Activated T-cell treated with anti-CD3 and anti-CD28 coated beads, Interleukin-2, amount 50 U/mL, for 24 hours (primary cell): Measurements from ENCODE around the gene PDE2A.

Source experiments
- DNase-seq: peaks from one replicate; pipeline ENCODE4 v3.0.0-alpha.2; 2020
- H3K27ac Mint-ChIP-seq: 2 replicates; pipeline ENCODE4 v1.8.0; 2020; ENCODE audit warnings: mild to moderate bottlenecking, mixed read lengths
- H3K27me3 Mint-ChIP-seq: 2 replicates; pipeline ENCODE4 v1.8.0; 2020; ENCODE audit warnings: mixed read lengths
- H3K36me3 Mint-ChIP-seq: 2 replicates; pipeline ENCODE4 v1.8.0; 2020; ENCODE audit warnings: low read depth, mixed read lengths
- H3K4me1 Mint-ChIP-seq: 2 replicates; pipeline ENCODE4 v1.8.0; 2020; ENCODE audit warnings: low read depth, mixed read lengths
- H3K4me3 Mint-ChIP-seq: 2 replicates; pipeline ENCODE4 v1.8.0; 2020; ENCODE audit warnings: mild to moderate bottlenecking, moderate library complexity, mixed read lengths
- H3K9me3 Mint-ChIP-seq: 2 replicates; pipeline ENCODE4 v1.8.0; 2020; ENCODE audit warnings: mixed read lengths

Gene PDE2A

GRCh38 chr11:72585762-72586311 is 88.4 kb downstream of the PDE2A start:
- H3K27me3 Mint-ChIP-seq = peaks cover 40% of the 10 kb centered on the region
- no peaks in the 10 kb centered on the region for H3K9me3 Mint-ChIP-seq
- no peak overlapping the region for H3K27ac Mint-ChIP-seq
- peak overlapping the region; percentile 75 for H3K4me3 Mint-ChIP-seq
- DNase-seq = peak; percentile 78
- H3K4me1 Mint-ChIP-seq = peaks cover 30% of the 10 kb centered on the region
- H3K36me3 Mint-ChIP-seq = no peaks in the 10 kb centered on the region

- no peaks in the 10 kb centered on the region for H3K36me3 Mint-ChIP-seq
- H3K4me1 Mint-ChIP-seq = peaks cover 27% of the 10 kb centered on the region
- H3K9me3 Mint-ChIP-seq = no peaks in the 10 kb centered on the region
- H3K27me3 Mint-ChIP-seq = peaks cover 36% of the 10 kb centered on the region
- H3K27ac Mint-ChIP-seq = peak overlapping the region; percentile 84
- H3K4me3 Mint-ChIP-seq = peak overlapping the region; percentile 75
- DNase-seq = no peak
Measured at GRCh38 chr11:72584939-72585597, 89.2 kb downstream of the PDE2A start.

- Mint-ChIP-seq H3K27ac (peak overlapping the region; percentile 84), H3K27me3 (peaks cover 29% of the 10 kb centered on the region), H3K4me1 (peaks cover 22% of the 10 kb centered on the region), H3K4me3 (peak overlapping the region; percentile 75), H3K9me3 (no peaks in the 10 kb centered on the region), H3K36me3 (no peaks in the 10 kb centered on the region)
- peak; percentile 78 for DNase-seq
Measured at GRCh38 chr11:72584293-72584938, 89.8 kb downstream of the PDE2A start.

GRCh38 chr11:72583616-72584292 is 90.5 kb downstream of the PDE2A start:
- Mint-ChIP-seq H3K4me3 (peak overlapping the region; percentile 16), H3K27me3 (peaks cover 24% of the 10 kb centered on the region), H3K4me1 (peaks cover 19% of the 10 kb centered on the region), H3K9me3 (no peaks in the 10 kb centered on the region), H3K36me3 (no peaks in the 10 kb centered on the region), H3K27ac (no peak overlapping the region)
- no peak for DNase-seq

GRCh38 chr11:72583177-72583553 is 91.1 kb downstream of the PDE2A start:
- H3K27ac Mint-ChIP-seq = no peak overlapping the region
- no peak overlapping the region for H3K4me3 Mint-ChIP-seq

GRCh38 chr11:72582206-72583176 is 91.7 kb downstream of the PDE2A start:
- Mint-ChIP-seq H3K27me3 (peaks cover 11% of the 10 kb centered on the region), H3K4me3 (no peak overlapping the region), H3K4me1 (peaks cover 19% of the 10 kb centered on the region), H3K36me3 (no peaks in the 10 kb centered on the region), H3K9me3 (no peaks in the 10 kb centered on the region), H3K27ac (no peak overlapping the region)
- no peak for DNase-seq

More at GRCh38 chr11:72583177-72583553, 91.1 kb downstream of the PDE2A start:
- Mint-ChIP-seq H3K36me3 (no peaks in the 10 kb centered on the region), H3K4me1 (peaks cover 19% of the 10 kb centered on the region), H3K27me3 (peaks cover 18% of the 10 kb centered on the region), H3K9me3 (no peaks in the 10 kb centered on the region)
- DNase-seq = no peak

GRCh38 chr11:72581067-72581466 is 93.2 kb downstream of the PDE2A start:
- H3K36me3 Mint-ChIP-seq = no peaks in the 10 kb centered on the region
- peaks cover 6% of the 10 kb centered on the region for H3K27me3 Mint-ChIP-seq
- no peaks in the 10 kb centered on the region for H3K9me3 Mint-ChIP-seq
- no peak for DNase-seq
- no peak overlapping the region for H3K27ac Mint-ChIP-seq
- no peak overlapping the region for H3K4me3 Mint-ChIP-seq
- H3K4me1 Mint-ChIP-seq = peaks cover 19% of the 10 kb centered on the region

GRCh38 chr11:72580642-72580950 is 93.6 kb downstream of the PDE2A start:
- Mint-ChIP-seq H3K9me3 (no peaks in the 10 kb centered on the region), H3K27ac (no peak overlapping the region), H3K4me3 (no peak overlapping the region), H3K27me3 (peaks cover 7% of the 10 kb centered on the region), H3K4me1 (peaks cover 16% of the 10 kb centered on the region), H3K36me3 (no peaks in the 10 kb centered on the region)
- no peak for DNase-seq

- Mint-ChIP-seq H3K9me3 (no peaks in the 10 kb centered on the region), H3K4me3 (no peak overlapping the region), H3K4me1 (peaks cover 10% of the 10 kb centered on the region), H3K27me3 (peaks cover 9% of the 10 kb centered on the region), H3K27ac (no peak overlapping the region), H3K36me3 (no peaks in the 10 kb centered on the region)
- DNase-seq = no peak
Measured at GRCh38 chr11:72579816-72580641, 94.2 kb downstream of the PDE2A start.

GRCh38 chr11:72578991-72579815 is 95.0 kb downstream of the PDE2A start:
- DNase-seq = no peak
- H3K4me1 Mint-ChIP-seq = peaks cover 4% of the 10 kb centered on the region
- no peaks in the 10 kb centered on the region for H3K9me3 Mint-ChIP-seq
- H3K4me3 Mint-ChIP-seq = no peak overlapping the region
- H3K27me3 Mint-ChIP-seq = peaks cover 10% of the 10 kb centered on the region
- no peak overlapping the region for H3K27ac Mint-ChIP-seq
- H3K36me3 Mint-ChIP-seq = no peaks in the 10 kb centered on the region

GRCh38 chr11:72578566-72578965 is 95.7 kb downstream of the PDE2A start:
- Mint-ChIP-seq H3K4me3 (no peak overlapping the region), H3K9me3 (no peaks in the 10 kb centered on the region), H3K36me3 (no peaks in the 10 kb centered on the region), H3K4me1 (peaks cover 1% of the 10 kb centered on the region), H3K27ac (no peak overlapping the region), H3K27me3 (peaks cover 16% of the 10 kb centered on the region)
- DNase-seq = no peak

GRCh38 chr11:72578051-72578450 is 96.2 kb downstream of the PDE2A start:
- H3K4me3 Mint-ChIP-seq = no peak overlapping the region
- DNase-seq = no peak
- peaks cover 3% of the 10 kb centered on the region for H3K4me1 Mint-ChIP-seq
- peaks cover 19% of the 10 kb centered on the region for H3K27me3 Mint-ChIP-seq
- H3K36me3 Mint-ChIP-seq = no peaks in the 10 kb centered on the region
- H3K9me3 Mint-ChIP-seq = no peaks in the 10 kb centered on the region
- no peak overlapping the region for H3K27ac Mint-ChIP-seq

- Mint-ChIP-seq H3K27ac (no peak overlapping the region), H3K36me3 (no peaks in the 10 kb centered on the region), H3K4me3 (no peak overlapping the region)
Measured at GRCh38 chr11:72577271-72577721, 96.9 kb downstream of the PDE2A start.

More at GRCh38 chr11:72577271-72577721, 96.9 kb downstream of the PDE2A start:
- Mint-ChIP-seq H3K4me1 (peaks cover 3% of the 10 kb centered on the region), H3K9me3 (no peaks in the 10 kb centered on the region), H3K27me3 (peaks cover 19% of the 10 kb centered on the region)
- no peak for DNase-seq
